ENCODE data around the gene OTOA.
"Not testable (repeated sequence)": the region's sequence is repeated elsewhere in the genome, so short reads cannot be mapped to it uniquely, and the experiment has no call there.

OTOA gene

GRCh38 chr16:21639493-21639892, 24.3 kb upstream of the OTOA start:
- FAIRE-seq, result no peak
- DNase-seq (ENCODE audit: low spot score), result no peak

DNA sequence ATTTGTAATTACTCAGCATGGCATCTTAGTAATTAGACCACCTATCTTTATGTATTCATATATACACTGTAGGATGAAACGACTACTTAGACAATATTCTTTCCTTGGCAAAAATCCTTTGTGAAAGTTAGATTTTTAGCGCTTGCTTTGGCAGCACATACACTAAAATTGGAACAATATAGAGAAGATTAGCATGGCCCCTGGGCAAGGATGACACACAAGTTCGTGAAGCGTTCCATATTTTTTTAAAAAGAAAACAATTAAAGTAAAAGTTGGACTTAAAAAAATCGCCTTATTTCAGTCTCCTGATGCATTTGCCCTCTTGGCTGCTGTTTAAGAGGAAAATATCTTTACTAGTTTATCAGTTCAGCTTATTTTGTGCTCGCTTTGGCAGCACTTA, 21.9 kb upstream of the OTOA start:
- DNase-seq (ENCODE audit: low spot score), result no peak
- FAIRE-seq, result no peak

DNA sequence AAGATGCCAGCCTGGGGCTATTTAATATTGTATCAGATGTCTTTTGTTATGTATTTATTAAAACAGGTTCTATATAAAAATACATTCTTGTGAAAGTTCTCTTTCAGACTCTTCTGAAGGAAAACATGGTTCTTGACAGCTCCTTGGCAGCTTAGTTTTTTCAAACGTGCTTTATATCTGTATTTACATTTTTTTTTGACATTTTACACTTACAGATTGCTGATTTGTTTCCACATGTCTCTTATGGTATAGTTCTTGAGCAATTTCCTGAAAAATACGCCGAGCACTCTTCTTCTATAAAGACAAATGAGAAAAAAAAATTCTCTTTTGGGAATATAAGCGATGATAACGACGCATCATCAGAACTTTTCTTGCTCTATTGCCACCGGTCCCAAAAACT, 20.9 kb upstream of the OTOA start:
- FAIRE-seq (no peak), DNase-seq (ENCODE audit: low spot score) (no peak)

DNA sequence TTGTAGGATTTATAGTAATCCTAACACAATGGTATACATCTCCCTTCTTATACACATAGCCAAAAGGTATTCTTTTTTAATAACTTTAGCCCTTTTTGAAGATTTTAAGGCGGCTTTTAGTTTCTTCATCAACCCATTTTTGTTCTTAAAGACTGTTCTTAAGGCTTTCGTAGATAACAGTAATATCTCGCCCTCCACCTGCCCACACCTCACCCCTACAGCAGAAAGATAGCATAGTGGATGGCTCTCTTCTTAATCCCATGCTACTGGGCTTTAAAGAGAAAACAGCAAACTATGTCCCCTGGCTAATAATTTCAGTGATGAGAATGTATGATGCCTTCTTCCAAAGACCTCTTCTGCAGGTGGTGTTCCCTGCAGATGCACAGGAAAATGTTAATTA, 20.0 kb upstream of the OTOA start:
- DNase-seq (ENCODE audit: low spot score), result no peak
- FAIRE-seq, result no peak

DNA sequence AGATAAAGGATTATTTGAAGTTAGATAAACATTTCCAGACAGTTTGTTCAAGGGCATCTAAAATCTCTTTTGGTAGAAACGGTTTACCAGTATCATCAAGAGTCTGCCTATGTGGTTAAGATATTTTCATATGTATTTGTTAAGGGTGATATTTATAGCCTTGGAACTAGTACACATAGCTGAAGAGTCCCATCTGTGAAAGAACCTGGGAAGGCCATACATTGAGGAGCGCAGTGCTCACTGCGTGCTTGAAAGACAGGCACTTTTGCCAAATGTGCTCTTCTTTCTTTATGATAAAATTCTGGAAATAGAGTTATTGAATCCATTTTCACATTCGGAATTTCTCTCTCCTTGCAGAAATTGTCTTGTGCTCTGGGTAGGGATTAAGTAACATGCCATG, 19.1 kb upstream of the OTOA start:
- DNase-seq (ENCODE audit: low spot score) (no peak), FAIRE-seq (no peak)

DNA sequence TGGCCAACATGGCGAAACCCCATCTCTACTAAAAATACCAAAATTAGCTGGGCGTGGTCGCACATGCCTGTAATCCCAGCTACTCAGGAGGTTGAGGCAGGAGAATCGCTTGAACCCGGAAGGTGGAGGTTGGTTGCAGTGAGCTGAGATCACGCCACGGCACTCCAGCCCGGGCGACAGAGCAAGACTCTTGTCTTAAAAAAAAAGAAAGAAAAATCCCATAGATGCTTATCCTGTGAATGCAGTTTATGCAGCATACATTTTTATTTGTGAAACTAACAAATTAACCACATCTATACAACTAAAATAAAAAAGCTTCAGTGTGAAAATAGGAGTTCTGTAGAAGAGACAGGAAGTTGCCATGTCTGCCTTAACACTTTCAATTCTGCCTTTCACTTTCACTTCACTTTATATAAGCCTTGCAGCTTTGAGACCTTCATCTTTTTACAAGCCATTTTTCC, 18.5 kb upstream of the OTOA start:
- DNase-seq (ENCODE audit: low spot score) (no peak), FAIRE-seq (no peak)

- FAIRE-seq (no peak), DNase-seq (ENCODE audit: low spot score) (no peak)
Measured at GRCh38 chr16:21646091-21646490, 17.7 kb upstream of the OTOA start.

GRCh38 chr16:21646721-21647561, 16.8 kb upstream of the OTOA start:
- DNase-seq (ENCODE audit: low spot score), result peak; percentile 33
- no peak for FAIRE-seq

GRCh38 chr16:21647562-21648164, 16.1 kb upstream of the OTOA start:
- FAIRE-seq (no peak), DNase-seq (ENCODE audit: low spot score) (no peak)

- FAIRE-seq; DNase-seq (ENCODE audit: low spot score): not testable (repeated sequence)
Measured at GRCh38 chr16:21649826-21650406, 13.9 kb upstream of the OTOA start.

GRCh38 chr16:21650521-21650920, 13.2 kb upstream of the OTOA start:
- no peak for FAIRE-seq

GRCh38 chr16:21651515-21651914, 12.3 kb upstream of the OTOA start:
- no peak for DNase-seq (ENCODE audit: low spot score)
- FAIRE-seq, result no peak

More at GRCh38 chr16:21650521-21650920, 13.2 kb upstream of the OTOA start:
- no peak for DNase-seq (ENCODE audit: low spot score)

GRCh38 chr16:21652453-21652852, 11.3 kb upstream of the OTOA start, which contains the start of gene IGSF6:
TSS of gene IGSF6 (minus strand) at chr16:21652608. CDS start at chr16:21652598, 10 bp downstream.
- no peak for DNase-seq (ENCODE audit: low spot score)

GRCh38 chr16:21653571-21653970, 10.2 kb upstream of the OTOA start:
- DNase-seq (ENCODE audit: low spot score) (no peak), FAIRE-seq (no peak)

More at GRCh38 chr16:21652453-21652852, 11.3 kb upstream of the OTOA start, which contains the start of gene IGSF6:
- no peak for FAIRE-seq

- no peak for FAIRE-seq
Measured at GRCh38 chr16:21654466-21654865, 9.3 kb upstream of the OTOA start.

DNA sequence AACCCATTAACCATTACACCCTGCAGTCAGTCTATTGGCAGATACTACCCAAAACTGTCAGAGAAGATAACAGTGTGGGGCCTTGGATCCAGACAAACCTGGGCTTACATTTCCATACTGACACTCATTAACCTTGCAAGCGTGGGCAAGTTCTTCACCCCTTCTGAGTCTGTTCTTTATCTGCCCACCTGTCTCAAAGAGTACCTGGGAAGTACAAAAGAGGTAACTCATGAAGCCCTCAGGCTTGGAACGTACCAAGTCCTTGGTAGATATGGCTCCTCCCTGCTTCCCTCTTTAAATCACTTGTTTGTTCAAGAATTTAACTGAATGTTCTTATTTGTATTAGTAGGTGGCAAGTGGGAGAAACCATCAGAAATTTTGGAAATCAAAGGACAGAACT, 8.9 kb upstream of the OTOA start:
- DNase-seq (ENCODE audit: low spot score) (no peak), FAIRE-seq (no peak)

More at GRCh38 chr16:21654466-21654865, 9.3 kb upstream of the OTOA start:
- DNase-seq (ENCODE audit: low spot score), result no peak

DNA sequence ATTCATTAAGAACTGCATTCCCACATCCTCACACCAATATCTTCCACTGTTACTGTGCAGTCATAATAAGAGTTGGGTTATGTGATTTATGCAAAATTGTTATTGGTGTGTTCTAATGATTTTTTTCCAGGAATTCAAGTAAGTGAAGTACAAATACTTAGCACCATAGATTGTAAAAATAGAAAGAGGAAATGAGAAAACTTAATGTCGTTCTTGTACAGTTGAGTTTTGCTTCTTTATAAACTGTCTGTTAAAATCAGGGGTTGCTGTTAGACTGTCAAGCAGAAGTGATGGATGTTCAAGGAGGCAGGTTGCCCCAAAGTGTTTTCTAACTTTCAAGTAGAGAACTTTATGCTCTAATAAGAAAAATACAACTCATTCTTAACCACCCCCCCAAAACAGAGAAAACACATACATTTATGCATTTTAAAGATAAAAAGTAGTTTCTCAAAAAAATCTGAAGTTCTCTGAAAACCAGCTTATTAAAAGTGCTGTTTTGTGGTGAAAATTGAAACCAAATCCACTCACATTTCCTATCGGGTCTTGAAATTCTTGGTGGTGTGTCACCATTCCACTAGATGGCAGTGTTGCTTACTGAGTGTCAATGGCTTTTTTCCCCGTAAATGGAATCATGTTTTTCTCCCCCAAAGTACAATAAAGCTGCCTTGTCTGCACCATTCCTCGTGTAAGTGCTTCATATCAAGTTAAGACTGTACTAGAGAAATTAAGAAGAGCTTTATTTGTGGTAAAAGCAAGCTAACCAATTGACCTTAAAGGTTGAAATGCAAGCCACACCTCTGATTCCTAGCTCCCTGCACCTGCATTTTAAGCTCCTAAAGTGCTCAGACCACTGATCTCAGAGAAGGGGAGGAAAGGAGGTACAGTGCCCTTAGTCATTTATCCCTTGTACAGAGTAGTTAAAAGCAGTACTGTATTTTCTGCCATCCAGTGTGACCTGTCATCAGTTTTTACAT, 6.7 kb upstream of the OTOA start:
- FAIRE-seq, result peak; percentile 50
- DNase-seq (ENCODE audit: low spot score), result peak; percentile 31

DNA sequence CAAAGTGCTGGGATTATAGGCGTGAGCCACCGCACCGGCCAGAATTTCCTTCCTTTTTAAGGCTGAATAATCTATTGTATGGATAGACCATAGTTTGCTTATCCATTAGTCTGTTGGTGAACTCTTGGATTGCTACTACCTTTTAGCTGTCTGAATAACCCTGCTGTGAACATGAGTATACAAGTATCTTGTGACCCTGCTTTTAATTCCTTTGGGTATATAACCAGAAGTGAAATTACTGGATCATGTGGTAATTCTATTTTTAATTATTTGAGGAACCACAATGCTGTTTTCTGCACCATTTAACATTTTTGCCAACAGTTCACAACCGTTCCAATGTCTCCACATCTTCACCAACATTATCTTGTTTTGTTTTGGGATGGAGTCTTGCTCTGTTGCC, 4.6 kb upstream of the OTOA start:
- FAIRE-seq (no peak), DNase-seq (ENCODE audit: low spot score) (no peak)

DNA sequence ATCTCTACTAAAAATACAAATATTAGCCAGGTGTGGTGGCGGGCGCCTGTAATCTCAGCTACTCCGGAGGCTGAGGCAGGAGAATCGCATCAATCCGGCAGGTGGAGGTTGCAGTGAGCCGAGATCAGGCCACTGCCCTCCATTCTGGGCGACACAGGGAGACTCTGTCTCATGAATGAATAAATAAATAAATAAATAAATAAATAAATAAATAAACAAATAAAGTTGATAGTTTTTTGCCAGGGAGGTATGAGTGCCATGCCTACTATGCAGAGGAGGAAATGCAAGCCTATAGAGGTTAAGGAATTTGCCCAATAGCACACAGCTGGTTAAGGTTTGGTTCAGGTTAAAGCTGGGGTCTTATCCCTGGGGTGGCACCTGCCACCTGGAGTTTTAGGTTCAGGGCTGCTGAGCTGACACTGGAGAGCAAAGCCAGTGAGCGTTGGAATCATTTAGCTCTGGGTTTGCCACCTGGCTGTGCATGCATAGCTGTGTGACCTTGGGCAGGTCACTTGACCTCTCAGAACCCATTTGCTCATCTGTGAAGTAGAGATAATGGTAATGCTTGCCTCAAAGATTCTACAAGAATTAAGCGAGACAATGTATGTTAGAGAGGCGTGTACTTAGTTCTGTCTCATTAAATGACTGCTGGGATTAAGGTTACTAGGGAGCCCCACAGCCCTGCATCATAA, 1.2 kb downstream of the OTOA start:
- no peak for FAIRE-seq
- no peak for DNase-seq (ENCODE audit: low spot score)

GRCh38 chr16:21666772-21667171, 3.0 kb downstream of the OTOA start:
- FAIRE-seq, result no peak
- no peak for DNase-seq (ENCODE audit: low spot score)
